Renal cortical epithelial cell (primary cell): Measurements from ENCODE around the gene CLDN19. TPM values are rescaled to one million over a fixed set of nuclear protein-coding genes. Genes with fewer than 3 reads are reported as not detected.
"Not testable (repeated sequence)": the region's sequence is repeated elsewhere in the genome, so short reads cannot be mapped to it uniquely, and the experiment has no call there.

ENCODE experiments used
- DNase-seq: peaks from one replicate; pipeline ENCODE4 v3.0.0-alpha.2; 2011; ENCODE audit warnings: low read depth
- total RNA-seq: library from RNA; depleted of rRNA; stranded (reverse); fragments of >200 nt; gene quantifications from 2 replicates; pipeline ENCODE4 v1.2.3, GENCODE V29; 2014

CLDN19 gene
- total RNA-seq, 1 donor from 2014 or later, result 5.7 TPM

DNA sequence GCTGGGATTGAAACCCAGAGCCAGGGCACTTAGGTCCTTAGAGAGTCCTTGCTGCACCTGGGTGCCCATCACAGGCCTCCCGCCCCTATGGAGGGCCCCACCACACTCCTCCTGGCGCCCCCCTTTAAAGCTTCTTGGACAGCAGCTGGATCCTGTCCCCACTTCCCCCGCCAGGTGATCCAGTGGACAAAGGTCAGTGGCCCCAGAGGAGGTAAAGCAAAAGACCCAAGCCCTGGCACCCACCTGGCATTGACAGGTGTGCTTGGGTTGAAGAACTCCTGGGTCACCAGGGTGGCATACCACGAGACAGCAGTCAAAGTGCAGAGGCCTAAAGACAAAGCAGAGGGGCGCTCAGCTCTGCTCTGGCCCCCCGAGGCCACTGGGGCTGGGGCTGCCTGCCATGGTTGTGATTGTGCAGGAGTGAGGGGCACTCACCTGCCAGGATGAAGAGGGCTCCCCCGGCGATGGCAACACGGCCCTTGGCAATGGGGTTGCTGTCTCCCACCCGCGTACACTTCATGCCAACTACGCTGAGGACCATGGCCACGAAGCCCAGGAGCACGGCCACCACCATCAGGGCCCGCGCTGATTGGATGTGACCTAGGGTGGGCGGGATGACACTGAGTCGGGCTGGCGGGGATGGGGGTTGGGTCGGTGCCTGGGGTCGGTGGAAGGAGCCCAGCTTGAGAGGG lies 1.9 kb downstream of the CLDN19 start:
- DNase-seq, result no peak

DNA sequence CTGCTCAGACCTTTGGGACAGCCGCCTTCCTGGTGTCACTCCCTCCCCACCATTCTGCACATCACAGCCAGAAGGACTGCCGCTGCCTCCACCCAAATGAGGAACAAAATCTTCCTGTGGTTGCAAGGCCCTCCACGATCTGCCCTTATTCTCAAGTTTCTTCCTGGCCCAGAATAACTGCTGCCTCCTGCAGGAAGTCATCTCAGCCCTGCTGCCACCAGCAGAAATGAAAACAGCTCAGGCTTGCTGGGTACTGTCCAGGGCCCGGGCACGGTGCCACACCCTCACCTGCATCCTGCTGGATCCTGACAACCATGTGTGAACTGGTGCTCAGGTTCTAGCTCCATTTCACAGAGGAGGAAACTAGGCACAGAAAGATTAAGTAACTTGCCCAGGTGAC lies 2.8 kb downstream of the CLDN19 start:
- DNase-seq, result no peak

DNA sequence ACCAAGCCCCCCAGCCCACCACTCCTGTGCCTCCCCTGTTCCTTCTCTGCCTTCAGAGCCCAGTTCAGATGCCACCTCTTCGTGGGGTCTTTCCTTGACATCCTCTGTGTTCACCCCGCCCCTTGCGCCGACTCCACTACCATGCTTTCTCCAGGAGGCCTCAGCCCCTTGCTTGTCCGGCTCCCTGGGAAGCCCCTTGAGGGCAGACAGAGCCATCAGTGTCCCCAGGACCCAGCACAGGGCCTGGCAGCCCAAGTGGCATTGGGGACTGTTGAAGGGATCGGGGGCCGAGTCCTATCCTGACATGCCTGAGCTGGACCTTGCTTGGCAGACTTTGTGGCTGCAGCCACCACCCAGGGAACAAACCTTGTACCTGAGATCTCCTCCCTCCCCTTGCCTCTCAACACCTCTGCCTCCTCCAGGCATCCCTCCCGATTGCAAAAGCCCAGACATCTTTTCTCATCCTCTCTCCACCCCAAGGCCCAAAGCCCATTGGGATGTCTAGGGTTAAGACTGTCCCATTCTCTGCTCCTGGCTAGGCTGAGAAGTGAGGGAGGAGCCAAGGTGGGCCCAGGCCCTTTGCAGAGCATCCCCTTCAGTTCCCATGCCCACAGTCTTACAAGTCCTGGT lies 3.4 kb downstream of the CLDN19 start:
- DNase-seq, result no peak

DNA sequence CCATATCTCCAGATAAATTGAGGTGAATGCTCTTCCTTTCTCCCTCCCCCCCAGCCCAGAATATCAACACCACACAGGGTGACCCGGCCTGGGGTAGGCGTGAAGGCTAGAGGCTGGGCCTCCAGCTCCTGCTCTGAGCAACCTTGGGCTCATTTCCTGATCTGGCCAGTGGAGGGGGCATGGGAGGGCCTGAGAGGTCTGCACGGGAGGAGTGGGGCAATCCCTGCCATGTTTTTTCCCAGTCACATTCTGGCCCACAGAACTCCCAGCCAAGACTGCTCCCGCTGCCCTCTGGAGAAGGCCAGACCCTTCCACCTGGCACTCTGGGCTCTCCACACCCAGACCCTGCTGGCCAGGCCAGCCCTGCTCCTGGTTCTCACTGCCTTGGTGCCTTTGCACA lies 3.9 kb downstream of the CLDN19 start:
- DNase-seq, result no peak

DNA sequence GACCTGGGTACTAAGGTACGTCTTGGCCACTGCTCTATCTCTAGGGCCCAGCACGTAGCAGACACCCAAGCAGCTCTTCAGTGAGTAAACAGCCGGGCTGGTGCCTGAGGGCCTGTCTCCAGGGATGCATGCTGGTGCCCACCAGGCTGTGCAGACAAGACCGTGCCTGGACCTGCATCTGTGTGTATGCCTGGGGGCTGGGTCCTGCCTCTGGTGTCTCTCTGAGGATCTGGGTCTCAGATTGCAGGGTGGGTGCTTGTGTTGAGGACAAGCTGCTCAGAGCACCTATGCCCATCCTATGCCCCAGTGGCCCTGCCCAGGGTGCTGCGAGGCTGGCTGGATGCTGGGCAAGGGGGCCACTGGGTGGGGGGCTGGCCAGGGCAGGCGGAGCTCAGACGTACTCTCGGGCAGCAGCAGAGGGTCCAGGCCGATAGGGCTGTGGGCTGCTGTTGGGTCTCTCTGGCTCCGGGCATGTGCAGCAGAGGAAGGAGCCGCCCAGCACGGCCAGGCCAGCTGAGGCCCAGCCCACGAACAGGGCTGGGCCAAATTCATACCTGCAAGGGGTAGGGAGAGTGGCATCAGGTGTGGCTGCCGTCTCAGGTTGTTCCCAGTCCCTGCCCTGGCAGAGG lies 4.4 kb downstream of the CLDN19 start:
- no peak for DNase-seq

DNA sequence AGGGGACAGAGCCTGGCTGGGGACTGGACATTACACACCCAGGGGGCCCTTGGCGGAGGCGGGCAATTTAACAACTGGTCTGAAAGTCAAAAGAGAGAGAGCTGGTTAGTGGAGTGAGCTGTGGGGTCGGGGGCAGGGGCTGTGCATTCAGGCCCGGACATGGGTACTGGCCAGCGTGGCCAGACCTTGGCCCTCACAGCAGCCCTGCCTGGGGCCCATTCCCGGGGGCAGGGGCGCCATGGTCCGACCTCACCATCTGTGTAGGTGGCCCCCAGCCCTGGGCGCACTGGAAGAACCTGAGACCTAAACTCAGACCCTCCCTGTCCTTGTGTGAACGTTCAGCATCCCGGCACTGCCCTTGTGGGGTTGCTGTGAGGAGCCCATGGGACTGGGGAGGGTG lies 5.0 kb downstream of the CLDN19 start:
- DNase-seq, result no peak

DNA sequence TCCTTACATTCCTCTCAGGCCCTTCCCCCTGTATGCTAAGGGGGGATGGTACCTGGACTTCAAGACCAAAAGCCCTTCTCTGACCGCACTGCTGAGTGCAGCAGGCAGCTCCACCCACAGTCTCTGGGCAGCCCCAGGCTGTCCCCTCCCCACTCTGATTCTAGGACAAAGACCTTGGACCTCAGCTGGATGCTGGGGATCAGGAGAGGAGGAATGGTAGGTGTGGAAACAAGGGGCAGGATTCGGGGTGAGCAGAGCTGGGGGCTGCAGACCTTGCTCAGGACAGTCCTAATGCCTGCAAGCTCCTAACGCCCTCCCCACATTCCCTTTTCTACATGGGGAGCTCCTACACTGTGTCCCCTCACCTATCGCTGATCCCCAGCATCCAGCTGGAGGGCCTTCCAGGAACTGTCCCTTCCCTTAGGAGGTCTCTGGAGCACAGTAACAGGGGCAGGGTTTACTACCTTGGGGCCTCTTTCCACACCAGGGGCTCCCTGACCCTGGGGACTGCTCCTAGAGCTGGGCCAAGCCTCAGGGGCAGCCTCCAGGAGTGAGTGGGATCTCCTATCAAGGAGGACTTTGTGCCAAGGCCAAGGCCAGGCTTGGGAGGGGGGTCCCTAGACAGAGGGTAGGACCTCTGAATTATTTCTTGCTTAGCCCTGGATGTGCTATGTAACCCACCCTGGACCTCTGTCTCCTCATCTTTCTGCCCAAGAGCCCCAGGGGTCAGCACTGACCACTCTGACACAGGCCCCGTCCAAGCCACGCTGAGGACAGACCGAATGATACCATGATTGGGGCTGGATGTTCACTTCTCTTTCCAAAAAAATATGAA lies 5.6 kb downstream of the CLDN19 start:
- DNase-seq, result no peak

DNA sequence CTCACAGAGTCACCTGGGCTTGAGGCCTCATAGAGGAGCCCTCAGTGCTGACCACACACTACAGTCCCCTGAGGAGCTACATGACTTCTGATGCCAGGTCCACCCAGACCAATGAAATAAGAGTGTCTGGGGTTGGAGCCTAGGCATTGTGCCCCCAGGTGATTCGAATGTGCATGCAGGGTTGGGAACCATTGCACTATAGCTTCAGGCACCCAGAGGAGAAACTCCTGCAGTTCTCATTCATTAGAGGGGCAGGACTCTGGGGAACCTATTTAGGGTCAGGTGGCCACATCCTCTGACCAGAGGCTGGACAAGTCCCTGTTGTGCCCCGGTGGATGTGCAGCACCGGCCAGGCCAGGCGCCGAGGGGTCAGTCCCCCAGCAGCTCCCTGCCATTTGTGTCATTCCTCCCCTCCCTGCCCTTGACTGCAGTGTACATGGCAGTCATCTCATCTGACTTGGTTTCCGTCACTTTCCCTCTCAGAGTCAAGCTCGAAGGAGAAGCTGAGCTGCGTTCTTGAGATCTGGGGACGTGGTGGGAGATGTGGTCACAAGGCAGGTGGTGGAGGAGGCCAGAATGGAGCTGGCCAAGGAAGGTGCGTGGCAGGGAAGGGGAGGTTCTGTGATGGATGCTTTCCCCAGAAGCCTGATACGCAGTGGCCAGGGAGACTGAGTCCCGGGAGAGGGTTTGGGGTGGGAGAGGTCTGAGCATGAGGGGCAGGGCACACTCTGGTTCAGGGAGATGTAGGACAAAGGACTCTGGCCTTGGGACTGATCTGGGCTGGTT lies 6.4 kb downstream of the CLDN19 start:
- no peak for DNase-seq

DNA sequence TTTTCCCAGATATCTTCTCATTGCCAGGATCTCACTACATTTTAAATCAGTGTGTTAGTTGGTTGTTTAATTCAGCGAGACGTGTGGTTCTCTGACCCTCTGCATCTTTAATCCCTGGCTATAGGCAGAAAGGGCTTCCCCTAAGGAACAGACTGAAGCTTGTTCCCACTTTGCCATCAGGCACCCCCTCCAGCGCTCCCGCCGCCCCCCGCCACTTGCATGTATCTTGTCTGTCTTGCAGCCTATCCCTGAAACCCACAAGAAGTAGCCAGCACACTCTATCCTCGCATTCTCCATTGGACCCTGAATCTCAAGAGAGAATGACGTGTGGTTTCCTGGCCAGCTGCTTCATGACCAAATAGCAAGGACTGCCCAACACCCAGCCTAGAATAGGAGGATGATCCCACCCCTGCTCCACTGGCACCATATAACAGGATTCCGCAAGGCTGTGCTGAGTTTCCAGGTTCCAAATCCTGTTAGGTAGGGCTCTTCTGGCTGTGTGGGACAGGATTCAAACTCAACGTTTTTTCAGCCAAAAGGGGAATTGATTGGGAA lies 7.8 kb downstream of the CLDN19 start:
- no peak for DNase-seq

DNA sequence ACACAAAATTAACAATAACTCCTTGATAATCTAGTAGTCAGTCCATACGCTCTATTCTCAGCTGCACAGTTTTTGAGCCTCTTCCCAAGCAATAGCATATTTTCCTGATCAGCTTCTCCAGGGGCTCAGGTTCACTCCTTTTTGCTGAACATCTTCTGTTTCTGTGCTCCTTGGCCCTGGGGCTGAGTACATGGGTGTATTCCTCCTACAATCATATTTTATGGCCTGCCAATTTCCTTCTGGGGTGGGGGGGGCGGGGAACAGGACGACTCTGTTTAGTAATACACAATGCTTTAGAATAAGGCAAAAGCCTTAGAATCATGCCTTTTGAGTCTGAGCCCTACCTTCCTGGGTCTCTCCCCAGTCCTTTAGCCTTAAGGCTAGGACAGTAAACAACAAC lies 8.5 kb downstream of the CLDN19 start:
- DNase-seq, result no peak

DNA sequence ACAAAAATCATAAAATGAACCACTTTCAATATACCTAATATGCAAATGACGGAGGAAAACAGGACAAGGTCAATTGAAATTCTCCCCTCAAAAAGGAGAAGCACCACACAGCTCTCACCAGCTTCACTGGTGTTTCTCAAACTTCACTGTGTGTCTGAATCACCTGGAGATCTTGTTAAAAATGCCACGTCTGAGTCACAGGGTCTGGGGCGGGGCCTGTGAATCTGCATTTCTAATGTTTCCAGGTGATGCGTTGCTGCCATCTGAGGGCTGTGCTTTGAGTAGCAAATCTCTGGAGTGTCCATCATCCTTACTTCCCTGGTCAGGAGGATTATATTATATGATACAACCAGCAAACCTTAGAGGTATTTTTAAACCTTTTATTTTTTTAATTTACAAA lies 9.0 kb downstream of the CLDN19 start:
- DNase-seq, result no peak

DNA sequence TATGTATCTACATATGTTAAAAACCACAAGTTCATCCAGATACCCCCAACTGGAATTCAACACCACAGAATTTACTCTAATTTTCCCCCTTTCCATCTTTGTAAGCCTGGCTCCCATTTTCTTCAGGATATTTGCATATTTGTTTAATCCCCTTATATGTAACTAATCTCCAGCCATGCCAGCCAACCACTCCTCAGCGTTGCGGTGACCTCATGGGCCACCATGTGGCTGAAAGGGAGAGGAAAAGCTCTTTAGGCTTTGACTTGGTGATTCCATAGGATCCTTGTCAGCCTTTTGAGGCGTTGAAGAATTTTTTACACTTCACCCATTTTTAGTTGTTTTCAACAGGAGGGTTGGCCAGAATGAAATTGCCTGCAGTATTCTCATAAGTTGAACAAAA lies 10.0 kb downstream of the CLDN19 start:
- no peak for DNase-seq

DNA sequence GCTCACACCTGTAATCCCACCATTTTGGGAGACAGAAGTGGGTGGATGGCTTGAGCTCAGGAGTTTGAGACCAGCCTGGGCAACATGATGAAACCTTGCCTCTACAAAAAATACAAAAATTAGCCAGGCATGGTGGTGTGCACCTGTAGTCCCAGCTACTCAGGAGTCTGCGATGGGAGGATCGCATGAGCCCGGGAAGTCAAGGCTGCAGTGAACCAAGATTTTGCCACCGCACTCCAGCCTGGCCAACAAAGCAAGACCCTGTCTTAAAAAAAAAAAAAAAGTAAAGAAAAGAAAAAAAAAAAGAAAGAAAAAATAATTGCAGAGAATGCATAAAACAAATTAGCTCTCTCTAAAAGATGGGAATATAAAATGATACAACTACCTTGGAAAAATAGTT lies 14.2 kb downstream of the CLDN19 start:
- DNase-seq, result not testable (repeated sequence)

DNA sequence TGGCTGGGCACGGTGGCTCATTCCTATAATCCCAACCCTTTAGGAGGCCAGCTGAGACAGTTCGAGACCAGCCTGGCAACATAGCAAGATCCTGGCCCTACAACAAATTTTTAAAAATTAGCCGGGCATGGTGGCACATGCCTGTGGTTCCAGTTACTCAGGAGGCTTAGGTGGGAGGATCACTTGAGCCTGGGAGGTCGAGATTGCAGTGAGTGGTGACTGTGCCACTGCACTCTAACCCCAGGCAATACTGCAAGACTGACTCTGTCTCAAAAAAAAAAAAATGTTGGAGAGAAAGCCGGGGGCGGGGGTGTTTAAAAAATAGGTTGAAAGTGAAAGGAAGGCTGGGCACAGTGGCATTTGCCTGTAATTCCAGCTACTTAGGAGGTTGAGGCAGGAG lies 16.5 kb downstream of the CLDN19 start:
- peak; percentile 27 for DNase-seq

DNA sequence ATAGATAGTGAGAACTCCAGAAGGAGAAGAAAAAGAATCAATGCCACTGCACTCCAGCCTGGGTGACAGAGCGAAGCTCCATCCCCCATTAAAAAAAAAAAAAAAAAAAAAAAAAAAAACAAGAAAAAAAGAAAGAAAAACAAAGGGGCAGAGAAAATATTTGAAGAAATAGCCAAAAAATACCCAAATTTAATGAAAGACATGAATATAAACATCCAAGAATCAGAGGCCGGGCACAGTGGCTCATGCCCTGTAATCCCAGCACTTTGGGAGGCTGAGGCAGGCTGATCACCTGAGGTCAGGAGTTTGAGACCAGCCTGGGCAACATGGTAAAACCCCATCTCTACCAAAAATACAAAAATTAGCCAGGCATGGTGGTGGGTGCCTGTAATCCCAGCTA lies 17.6 kb downstream of the CLDN19 start:
- not testable (repeated sequence) for DNase-seq

DNA sequence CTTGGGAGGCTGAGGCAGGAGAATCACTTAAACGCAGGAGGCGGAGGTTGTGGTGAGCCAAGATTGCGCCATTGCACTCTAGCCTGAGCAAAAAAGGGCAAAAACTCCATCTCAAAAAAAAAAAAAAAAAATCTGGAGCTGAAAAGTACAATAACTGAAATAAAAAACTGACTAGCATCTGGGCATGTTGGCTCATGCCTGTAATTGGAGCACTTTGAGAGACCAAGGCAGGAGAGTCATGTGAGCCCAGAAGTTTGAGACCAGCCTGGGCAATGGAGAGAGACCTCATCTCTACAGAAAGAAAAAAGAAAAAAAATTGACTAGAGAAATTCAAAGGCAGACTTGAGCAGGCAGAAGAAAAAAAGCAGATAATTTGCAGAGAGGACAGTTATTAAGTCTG lies 18.1 kb downstream of the CLDN19 start:
- DNase-seq, result no peak

DNA sequence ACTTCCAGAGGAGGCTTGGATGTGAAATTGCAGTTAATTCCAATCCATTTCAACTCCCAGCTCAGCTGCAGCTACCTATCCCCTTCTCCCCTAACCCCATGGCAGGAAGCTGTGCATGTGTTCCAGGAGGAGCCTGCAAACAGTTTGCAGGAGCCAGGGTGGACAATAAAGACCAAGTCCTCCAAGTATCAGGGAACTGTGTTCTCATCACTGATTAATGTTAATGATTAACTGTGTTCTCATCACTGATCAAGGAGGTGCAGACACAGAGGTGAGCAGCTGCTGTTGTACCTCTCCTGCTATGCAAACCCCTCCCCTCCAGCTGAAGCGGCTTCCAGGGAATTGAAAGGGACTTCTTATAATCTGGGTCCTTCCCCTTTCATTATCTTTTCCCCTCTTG lies 19.2 kb downstream of the CLDN19 start:
- DNase-seq, result peak; percentile 63

DNA sequence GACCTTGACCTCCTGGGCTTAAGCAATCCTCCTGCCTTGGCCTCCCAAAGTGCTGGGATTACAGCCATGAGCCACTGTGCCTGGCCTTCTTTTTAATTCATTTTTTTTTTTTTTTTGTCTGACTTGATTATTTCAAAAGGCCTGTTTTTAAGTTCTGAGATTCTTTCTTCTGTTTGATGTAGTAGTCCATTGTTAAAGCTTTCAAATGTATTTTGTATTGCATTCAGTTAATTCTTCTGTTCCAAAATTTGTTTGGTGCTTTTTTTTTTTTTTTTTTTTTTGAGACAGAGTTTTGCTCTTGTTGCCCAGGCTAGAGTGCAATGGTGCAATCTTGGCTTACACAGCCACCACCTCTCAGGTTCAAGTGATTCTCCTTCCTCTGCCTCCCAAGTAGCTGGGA lies 25.6 kb downstream of the CLDN19 start:
- DNase-seq, result not testable (repeated sequence)

DNA sequence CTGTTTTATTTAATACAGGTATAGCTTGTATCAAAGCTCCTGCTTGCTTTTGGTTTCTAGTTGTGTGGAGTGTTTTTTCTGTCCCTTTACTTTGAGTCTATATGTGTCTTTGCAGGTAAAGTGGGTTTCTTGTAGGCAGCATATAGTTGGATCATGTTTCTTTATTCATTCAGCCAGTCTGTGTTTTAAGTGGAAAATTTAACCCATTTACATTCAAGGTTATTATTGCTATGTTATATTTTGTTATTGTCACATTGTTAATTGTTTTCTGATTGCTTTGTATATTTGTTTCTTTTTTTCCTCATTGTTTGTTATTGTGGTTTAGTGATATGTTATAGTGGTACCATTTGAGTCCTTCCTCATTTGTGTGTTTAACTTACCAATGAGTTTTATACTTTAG lies 26.7 kb downstream of the CLDN19 start:
- DNase-seq, result no peak

DNA sequence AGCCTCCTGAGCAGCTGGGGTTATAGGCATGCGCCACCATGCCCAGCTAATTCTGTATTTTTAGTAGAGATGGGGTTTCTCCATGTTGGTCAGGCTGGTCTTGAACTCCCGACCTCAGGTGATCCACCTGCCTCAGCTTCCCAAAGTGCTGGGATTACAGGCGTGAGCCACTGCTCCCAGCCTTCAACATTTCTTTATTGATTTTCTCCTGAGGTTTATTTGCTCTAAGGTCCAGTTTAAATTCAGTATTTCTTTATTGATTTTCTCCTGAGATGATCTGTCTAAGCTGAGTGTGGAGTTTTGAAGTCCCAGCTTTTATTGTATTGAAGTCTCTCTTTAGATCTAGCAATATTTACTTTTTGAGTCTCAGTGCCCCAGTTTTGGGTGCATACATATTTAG lies 27.2 kb downstream of the CLDN19 start:
- DNase-seq, result not testable (repeated sequence)

DNA sequence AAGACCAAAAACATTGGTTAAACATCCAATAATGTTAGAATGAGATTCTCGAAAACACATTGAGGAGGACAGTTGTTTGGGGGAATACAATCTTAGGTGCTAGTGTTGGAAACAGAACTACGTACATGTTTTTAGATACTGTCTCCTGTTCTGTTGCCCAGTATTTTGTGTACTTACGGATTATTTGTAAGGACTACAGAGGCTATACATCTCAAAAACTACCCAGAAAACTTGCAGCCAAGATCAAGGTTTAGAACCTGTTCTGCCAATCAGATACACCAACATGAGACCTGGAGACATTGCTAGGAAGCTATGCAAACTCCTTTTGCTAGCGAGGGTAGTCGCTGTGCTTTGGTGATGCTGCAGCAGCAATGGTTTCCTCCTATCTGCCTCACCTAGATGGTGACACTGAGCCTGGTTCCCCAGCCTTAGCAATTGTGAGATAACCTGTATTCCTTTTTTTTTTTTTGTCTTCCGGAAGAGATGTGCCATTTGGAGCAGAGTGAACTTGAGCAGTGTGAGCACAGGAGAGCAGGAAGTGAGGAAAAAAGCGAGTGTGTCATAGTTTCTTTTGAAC lies 36.1 kb downstream of the CLDN19 start:
- no peak for DNase-seq
